Subcutaneous adipose tissue (tissue), 4 donors: Measurements from ENCODE around the gene RTBDN. TPM values are rescaled to one million over a fixed set of nuclear protein-coding genes. Genes with fewer than 3 reads are reported as not detected.

Experiments used
- CTCF ChIP-seq: fragments of 450-650 bp; IDR thresholded peaks from one replicate; pipeline ENCODE4 v1.5.1; 2016; ENCODE audit warnings: low read depth, mild to moderate bottlenecking, control low read depth, antibody characterized with exemption, moderate library complexity
- total RNA-seq, 4 donors: library from RNA; depleted of rRNA; stranded (reverse); fragments of >200 nt; gene quantifications; one replicate each; pipeline ENCODE4 v1.1.0, GENCODE V29; 2016

Gene RTBDN
- total RNA-seq, 4 donors from 2014 or later = not detected

DNA sequence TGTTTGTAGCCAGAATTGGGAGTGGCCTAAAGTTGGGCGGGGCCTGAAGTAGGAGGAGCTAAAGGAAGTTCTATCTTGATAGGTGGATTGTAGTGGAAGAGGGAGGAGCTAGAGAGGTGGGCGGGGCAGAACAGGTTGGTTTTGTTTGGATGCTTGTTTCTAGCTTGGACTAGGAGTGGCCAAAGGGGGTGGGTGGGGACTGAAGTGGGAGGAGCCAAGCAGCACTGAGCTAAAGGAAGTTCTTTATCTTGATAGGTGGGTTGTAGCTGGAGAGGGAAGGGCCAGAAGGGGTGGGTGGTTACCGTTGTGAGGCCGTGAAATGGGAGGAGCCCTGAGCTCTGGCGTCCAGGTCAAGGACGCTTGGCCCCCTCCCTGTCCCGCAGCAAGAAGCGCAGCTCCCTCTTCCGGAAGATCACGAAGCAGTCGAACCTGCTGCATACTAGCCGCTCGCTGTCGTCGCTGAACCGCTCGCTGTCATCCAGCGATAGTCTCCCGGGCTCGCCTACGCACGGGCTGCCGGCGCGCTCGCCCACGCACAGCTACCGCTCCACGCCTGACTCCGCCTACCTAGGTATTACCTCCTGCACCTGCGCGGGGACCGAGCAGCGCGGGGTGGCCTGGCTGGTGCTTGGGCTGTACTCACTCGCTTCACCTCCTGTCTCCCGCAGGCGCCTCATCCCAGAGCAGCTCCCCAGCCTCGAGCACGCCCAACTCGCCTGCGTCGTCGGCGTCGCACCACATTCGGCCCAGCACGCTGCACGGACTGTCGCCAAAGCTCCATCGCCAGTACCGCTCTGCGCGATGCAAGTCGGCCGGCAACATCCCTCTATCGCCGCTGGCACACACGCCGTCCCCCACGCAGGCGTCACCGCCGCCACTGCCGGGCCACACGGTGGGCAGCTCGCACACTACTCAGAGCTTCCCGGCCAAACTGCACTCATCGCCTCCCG lies 38.8 kb upstream of the RTBDN start:
- TF ChIP-seq CTCF = no peak

- no peak for TF ChIP-seq CTCF
Observed at GRCh38 chr19:12872255-12872654, 37.9 kb upstream of the RTBDN start.

GRCh38 chr19:12871681-12872080 lies 37.3 kb upstream of the RTBDN start:
- no peak for TF ChIP-seq CTCF

DNA sequence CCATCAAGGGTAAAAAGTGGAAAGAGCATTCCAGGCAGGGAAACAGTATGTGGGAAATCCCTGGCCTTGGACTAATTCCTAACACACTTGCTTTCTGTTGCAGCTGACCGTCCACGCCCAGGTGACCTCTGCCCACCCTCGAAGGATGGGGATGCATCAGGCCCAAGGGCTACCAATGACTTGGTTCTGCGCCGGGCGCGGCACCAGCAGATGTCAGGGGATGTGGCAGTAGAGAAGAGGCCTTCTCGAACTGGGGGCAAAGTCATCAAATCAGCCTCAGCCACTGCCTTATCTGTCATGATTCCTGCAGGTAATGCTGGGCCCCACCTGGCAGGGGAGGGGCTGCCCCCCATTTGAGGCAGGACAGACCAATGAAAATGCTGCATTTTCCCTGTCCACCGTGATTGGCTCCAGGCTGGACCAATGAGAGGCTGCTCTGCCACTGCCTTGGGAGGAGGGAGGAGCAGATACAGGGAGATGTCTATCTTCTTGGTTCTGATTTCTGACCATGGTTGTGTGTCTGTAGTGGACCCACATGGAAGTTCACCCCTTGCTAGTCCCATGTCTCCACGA lies 34.2 kb upstream of the RTBDN start:
- TF ChIP-seq CTCF = no peak

DNA sequence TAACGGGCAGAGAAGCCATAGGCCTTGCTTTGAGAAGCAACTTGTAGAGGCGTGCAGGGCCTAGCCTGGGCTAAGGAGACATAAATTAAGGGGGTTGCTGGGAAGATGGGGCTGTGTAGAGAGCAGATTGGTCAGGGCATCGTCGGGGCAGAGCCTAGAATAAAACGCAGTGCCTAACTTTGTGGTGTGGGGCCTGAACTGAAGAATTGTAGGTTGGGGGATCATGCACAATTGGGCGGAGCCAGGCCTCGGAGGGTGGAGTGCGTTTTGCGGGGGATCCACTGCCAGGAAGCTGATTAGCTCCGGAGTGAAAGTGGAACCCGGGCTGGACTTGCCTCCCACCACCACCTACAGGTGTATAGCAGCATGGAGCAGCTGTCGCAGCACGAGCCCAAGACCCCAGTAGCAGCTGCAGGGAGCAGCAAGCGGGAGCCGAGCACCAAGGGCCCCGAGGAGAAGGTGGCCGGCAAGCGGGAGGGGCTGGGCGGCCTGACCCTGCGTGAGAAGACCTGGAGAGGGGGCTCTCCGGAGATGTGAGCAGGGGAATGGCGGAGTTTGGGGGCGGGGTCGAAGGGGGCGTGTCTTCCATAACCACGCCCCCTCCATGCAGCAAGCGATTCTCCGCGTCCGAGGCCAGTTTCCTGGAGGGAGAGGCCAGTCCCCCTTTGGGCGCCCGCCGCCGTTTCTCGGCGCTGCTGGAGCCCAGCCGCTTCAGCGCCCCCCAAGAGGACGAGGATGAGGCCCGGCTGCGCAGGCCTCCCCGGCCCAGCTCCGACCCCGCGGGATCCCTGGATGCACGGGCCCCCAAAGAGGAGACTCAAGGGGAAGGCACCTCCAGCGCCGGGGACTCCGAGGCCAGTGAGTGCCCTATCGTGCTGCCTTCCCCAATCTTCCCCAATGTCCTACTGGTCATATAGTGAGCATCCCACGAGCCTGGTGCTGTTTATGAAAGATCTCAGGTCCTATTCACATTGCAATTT lies 33.0 kb upstream of the RTBDN start:
- TF ChIP-seq CTCF = no peak

DNA sequence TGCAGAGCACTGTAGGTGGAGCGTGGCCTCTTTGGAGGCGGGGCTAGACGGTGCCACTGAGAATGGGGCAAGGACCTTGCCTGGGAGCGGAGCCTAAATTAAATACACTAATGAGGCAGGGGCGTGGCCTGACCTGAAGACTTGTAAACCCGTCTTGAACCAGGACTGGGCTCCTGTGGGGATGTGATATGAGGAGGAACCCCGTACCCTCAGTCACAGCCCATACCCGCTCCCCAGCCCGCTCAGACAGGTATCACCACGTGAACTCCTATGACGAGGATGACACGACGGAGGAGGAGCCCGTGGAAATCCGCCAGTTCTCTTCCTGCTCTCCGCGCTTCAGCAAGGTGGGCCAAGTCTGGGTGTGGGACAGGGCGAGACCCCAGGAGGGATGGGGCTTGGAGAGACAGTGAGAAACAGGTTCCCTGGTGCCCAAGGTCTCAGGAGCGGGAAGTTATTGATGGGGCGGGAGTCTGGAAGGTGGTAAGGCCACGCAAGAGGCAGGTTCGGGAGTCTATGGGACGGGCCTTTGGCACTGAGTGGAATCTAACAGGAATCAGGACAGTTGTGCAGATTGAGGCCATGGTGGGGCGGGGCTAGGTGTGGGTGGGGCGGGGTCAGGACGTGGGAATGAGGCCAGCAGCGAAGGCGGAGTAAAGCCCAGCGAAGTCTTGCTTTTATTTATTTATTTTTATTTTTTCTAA lies 32.2 kb upstream of the RTBDN start:
- TF ChIP-seq CTCF = no peak
